ENCODE measurements around the gene SH3BP2. TPM values are rescaled to one million over a fixed set of nuclear protein-coding genes. Genes with fewer than 3 reads are reported as not detected.

Gene SH3BP2
- total and polyA plus RNA-seq, 10 donors: 42.0 to 295 (median 237) TPM

DNA sequence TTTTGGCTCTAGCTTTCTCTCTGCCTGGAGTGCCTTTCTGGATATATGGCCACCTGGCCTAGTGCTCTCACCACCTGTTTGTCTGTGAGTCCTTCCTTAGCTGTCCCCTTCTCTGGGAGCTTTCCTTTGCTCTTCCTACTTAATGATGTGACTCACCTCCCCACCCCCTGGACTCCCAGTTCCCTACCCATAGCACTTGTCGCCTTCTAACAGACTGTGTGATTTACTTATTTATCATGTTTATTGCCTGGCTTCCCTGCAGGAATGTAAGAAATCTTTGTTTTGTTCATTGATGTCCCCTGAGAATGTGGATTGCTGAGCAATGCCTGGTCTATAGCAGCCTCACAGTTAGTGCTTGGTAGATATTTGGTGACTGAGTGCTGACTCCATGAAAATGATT, 69.6 kb downstream of the SH3BP2 start:
- intact Hi-C loops (cut with DNase I; ENCODE audit: low total_unique reads): no loop called here
- no peak for DNase-seq
- H3K27ac ChIP-seq: peak overlapping the region in 5 of 8 donors; percentile 62 to 74 (median 72)

DNA sequence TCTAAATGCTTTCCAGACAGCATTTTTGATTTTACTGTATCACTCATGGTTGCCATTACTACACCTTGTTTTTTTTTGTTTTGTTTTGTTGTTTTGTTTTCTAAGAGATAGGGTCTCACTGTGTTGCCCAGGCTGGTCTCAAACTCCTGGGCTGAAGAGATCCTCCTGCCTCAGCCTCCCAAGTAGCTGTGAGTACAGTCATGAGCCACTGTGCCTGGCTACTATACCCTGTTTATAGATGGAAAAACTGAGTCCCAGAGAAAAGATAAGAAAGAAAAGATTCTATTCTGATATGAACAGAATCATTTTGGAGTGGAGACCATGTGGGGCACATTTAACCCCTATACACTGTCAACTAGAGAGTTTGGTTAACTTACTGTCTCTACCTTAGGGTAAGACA, 70.8 kb downstream of the SH3BP2 start:
- peak overlapping the region in 3 of 8 donors; percentile 7 to 72 (median 72) for H3K27ac ChIP-seq

More for the DNA sequence above, 69.6 kb downstream of the SH3BP2 start:
- TF ChIP-seq POLR2AphosphoS5 (IDR thresholded peaks at IDR 0.05) (no peak), POLR2A (IDR thresholded peaks at IDR 0.05) (no peak)
- TF ChIP-seq, protein P1, sequence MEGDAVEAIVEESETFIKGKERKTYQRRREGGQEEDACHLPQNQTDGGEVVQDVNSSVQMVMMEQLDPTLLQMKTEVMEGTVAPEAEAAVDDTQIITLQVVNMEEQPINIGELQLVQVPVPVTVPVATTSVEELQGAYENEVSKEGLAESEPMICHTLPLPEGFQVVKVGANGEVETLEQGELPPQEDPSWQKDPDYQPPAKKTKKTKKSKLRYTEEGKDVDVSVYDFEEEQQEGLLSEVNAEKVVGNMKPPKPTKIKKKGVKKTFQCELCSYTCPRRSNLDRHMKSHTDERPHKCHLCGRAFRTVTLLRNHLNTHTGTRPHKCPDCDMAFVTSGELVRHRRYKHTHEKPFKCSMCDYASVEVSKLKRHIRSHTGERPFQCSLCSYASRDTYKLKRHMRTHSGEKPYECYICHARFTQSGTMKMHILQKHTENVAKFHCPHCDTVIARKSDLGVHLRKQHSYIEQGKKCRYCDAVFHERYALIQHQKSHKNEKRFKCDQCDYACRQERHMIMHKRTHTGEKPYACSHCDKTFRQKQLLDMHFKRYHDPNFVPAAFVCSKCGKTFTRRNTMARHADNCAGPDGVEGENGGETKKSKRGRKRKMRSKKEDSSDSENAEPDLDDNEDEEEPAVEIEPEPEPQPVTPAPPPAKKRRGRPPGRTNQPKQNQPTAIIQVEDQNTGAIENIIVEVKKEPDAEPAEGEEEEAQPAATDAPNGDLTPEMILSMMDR (IDR thresholded peaks at IDR 0.05 in 8 of 11, conservative IDR thresholded peaks at IDR 0.05 in 3 of 11): no peak
- Histone ChIP-seq H3K4me1 (peaks cover 77 to 100% (median 98%) of the 10 kb centered on the region in 6 donors), H3K36me3 (peaks cover 0 to under 1% (median 0%) of the 10 kb centered on the region in 6 donors), H3K9me3 (no peaks in the 10 kb centered on the region), H3K4me3 (no peak overlapping the region), H3K27me3 (replicated peaks in 1 of 7) (no peaks in the 10 kb centered on the region)
- 56 to 76% (median 69%) methylated on average over 1 of the region's 1 CpG for WGBS, 5 donors

DNA sequence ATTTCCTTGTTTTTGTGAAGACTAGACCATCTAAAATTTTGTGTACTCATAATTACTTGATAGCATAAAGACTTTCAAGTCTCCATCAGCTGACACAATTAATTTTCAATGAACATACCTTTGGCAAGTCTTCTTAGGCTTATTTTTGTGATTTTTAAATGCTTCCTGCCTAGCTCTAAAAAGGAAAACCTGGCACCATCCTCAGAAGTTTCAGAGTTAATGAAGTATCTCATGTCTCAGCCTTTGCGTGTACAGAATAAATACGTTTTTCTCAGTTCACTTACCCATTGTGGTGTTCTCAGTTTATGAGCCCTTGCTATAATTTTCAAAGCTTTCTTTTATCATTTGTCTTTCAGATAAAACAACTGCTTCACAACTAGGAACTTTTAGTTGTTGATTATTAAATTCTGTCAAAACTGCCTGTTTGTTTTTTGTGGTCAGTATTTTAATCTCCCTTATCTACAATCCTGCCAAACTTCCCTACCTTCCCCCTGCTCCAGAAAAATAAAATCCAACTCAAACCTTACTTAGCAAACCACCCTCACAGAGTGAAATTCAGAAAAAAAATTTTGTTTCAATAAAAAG, 72.4 kb downstream of the SH3BP2 start:
- WGBS, 5 donors: 56 to 64% (median 58%) methylated on average over 2 of the region's 2 CpGs
- peaks cover 63 to 100% (median 97%) of the 10 kb centered on the region in 6 donors for H3K4me1 ChIP-seq
- intact Hi-C loops (cut with DNase I; ENCODE audit: low total_unique reads): no loop called here
- no peak for DNase-seq
- peak overlapping the region in 3 of 8 donors; percentile 17 to 80 (median 26) for H3K27ac ChIP-seq
- no peak overlapping the region for H3K4me3 ChIP-seq
- TF ChIP-seq, protein P1 (IDR thresholded peaks at IDR 0.05 in 8 of 11, conservative IDR thresholded peaks at IDR 0.05 in 3 of 11): no peak
- TF ChIP-seq POLR2AphosphoS5 (IDR thresholded peaks at IDR 0.05) (no peak), POLR2A (IDR thresholded peaks at IDR 0.05) (no peak)
- peaks cover 0 to 14% (median 0%) of the 10 kb centered on the region in 6 donors for H3K36me3 ChIP-seq
- no peaks in the 10 kb centered on the region for H3K27me3 ChIP-seq (replicated peaks in 1 of 7)
- H3K9me3 ChIP-seq: no peaks in the 10 kb centered on the region

More for the DNA sequence above, 70.8 kb downstream of the SH3BP2 start:
- TF ChIP-seq POLR2A (IDR thresholded peaks at IDR 0.05) (no peak), POLR2AphosphoS5 (IDR thresholded peaks at IDR 0.05) (no peak)
- TF ChIP-seq, protein P1 (IDR thresholded peaks at IDR 0.05 in 8 of 11, conservative IDR thresholded peaks at IDR 0.05 in 3 of 11): no peak
- H3K4me1 ChIP-seq: peaks cover 74 to 100% (median 97%) of the 10 kb centered on the region in 6 donors
- H3K4me3 ChIP-seq: no peak overlapping the region
- intact Hi-C loops (cut with DNase I; ENCODE audit: low total_unique reads): no loop called here
- H3K9me3 ChIP-seq: no peaks in the 10 kb centered on the region
- peaks cover 0 to 7% (median 0%) of the 10 kb centered on the region in 6 donors for H3K36me3 ChIP-seq
- DNase-seq: no peak
- H3K27me3 ChIP-seq (replicated peaks in 1 of 7): no peaks in the 10 kb centered on the region

DNA sequence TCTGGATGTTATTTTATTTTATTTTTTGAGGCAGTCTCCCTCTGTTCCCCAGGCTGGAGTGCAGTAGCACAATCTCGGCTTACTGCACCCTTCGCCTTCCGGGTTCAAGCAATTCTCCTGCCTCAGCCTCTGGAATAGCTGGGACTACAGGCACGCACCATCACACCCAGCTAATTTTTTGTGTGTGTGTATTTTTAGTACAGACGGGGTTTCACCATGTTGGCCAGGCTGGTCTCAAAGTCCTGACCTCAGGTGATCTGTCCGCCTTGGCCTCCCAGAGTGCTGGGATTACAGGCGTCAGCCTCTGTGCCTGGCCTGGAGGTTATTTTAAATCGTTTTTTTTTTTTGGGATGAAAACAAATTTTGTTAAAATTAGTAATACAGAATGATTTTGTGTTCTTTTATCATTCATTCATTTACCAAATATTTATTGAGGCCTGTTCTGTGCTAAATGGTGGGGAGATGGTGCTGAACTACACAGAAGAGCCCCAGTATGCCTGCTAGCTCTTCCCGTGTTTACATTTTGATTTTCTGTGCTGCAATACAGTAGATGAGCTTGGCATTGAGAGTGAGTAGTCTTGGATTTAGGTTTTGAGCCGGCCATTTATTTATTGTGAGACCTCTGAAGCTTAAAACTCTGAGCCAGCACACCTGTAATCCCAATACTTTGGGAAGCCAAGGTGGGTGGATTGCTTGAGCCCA, 73.4 kb downstream of the SH3BP2 start:
- no peak for DNase-seq

More for the DNA sequence above, 73.4 kb downstream of the SH3BP2 start:
- peaks cover 59 to 100% (median 96%) of the 10 kb centered on the region in 6 donors for H3K4me1 ChIP-seq
- H3K36me3 ChIP-seq: peaks cover 0 to 14% (median 0%) of the 10 kb centered on the region in 6 donors
- TF ChIP-seq POLR2A (IDR thresholded peaks at IDR 0.05) (no peak), POLR2AphosphoS5 (IDR thresholded peaks at IDR 0.05) (no peak)
- TF ChIP-seq, protein P1 (IDR thresholded peaks at IDR 0.05 in 8 of 11, conservative IDR thresholded peaks at IDR 0.05 in 3 of 11): no peak
- no peaks in the 10 kb centered on the region for H3K27me3 ChIP-seq (replicated peaks in 1 of 7)
- intact Hi-C loops (cut with DNase I; ENCODE audit: low total_unique reads): no loop called here
- WGBS, 5 donors: 84 to 93% (median 90%) methylated on average over 10 of the region's 10 CpGs
- no peak overlapping the region for H3K4me3 ChIP-seq
- H3K9me3 ChIP-seq: no peaks in the 10 kb centered on the region
- H3K27ac ChIP-seq: peak overlapping the region in 5 of 8 donors; percentile 17 to 80 (median 77)
